ENCODE measurements around the gene TRAPPC12.
"Not testable (repeated sequence)": the region's sequence is repeated elsewhere in the genome, so short reads cannot be mapped to it uniquely, and the experiment has no call there.

The TRAPPC12 gene

GRCh38 chr2:3379647-3380534 lies at the start of gene TRAPPC12:
TRAPPC12 (plus strand) TSS chr2:3379694; CDS start chr2:3387624, 7,930 bp downstream.
- DNase-seq (ENCODE audit: low spot score), result peak; percentile 91

GRCh38 chr2:3332133-3332532 lies 47.4 kb upstream of the TRAPPC12 start:
- DNase-seq (ENCODE audit: low spot score), result no peak

- DNase-seq (ENCODE audit: low spot score), result no peak
Measured at GRCh38 chr2:3334392-3335345, 44.8 kb upstream of the TRAPPC12 start.

- no peak for DNase-seq (ENCODE audit: low spot score)
Measured at GRCh38 chr2:3336844-3337243, 42.6 kb upstream of the TRAPPC12 start.

- no peak for DNase-seq (ENCODE audit: low spot score)
Measured at GRCh38 chr2:3338340-3338739, 41.2 kb upstream of the TRAPPC12 start.

- no peak for DNase-seq (ENCODE audit: low spot score)
Measured at GRCh38 chr2:3340144-3340543, 39.4 kb upstream of the TRAPPC12 start.

GRCh38 chr2:3341336-3341735 lies 38.2 kb upstream of the TRAPPC12 start:
- DNase-seq (ENCODE audit: low spot score), result no peak

- no peak for DNase-seq (ENCODE audit: low spot score)
Measured at GRCh38 chr2:3342324-3342723, 37.2 kb upstream of the TRAPPC12 start.

GRCh38 chr2:3343012-3343411 lies 36.5 kb upstream of the TRAPPC12 start:
- DNase-seq (ENCODE audit: low spot score), result no peak

GRCh38 chr2:3344897-3345296 lies 34.6 kb upstream of the TRAPPC12 start:
- DNase-seq (ENCODE audit: low spot score), result no peak

GRCh38 chr2:3345621-3346020 lies 33.9 kb upstream of the TRAPPC12 start:
- DNase-seq (ENCODE audit: low spot score), result no peak

- no peak for DNase-seq (ENCODE audit: low spot score)
Measured at GRCh38 chr2:3348767-3349166, 30.7 kb upstream of the TRAPPC12 start.

GRCh38 chr2:3349211-3349693 lies 30.2 kb upstream of the TRAPPC12 start:
- DNase-seq (ENCODE audit: low spot score), result no peak

- DNase-seq (ENCODE audit: low spot score), result no peak
Measured at GRCh38 chr2:3354986-3355385, 24.5 kb upstream of the TRAPPC12 start.

GRCh38 chr2:3355951-3356569 lies 23.4 kb upstream of the TRAPPC12 start:
- DNase-seq (ENCODE audit: low spot score), result no peak

- DNase-seq (ENCODE audit: low spot score), result no peak
Measured at GRCh38 chr2:3356799-3357198, 22.7 kb upstream of the TRAPPC12 start.

GRCh38 chr2:3357446-3357845 lies 22.0 kb upstream of the TRAPPC12 start:
- DNase-seq (ENCODE audit: low spot score), result not testable (repeated sequence)

GRCh38 chr2:3357926-3358325 lies 21.6 kb upstream of the TRAPPC12 start:
- DNase-seq (ENCODE audit: low spot score), result no peak

GRCh38 chr2:3361518-3362389 lies 17.7 kb upstream of the TRAPPC12 start:
- no peak for DNase-seq (ENCODE audit: low spot score)

- no peak for DNase-seq (ENCODE audit: low spot score)
Measured at GRCh38 chr2:3365219-3365618, 14.3 kb upstream of the TRAPPC12 start.

- no peak for DNase-seq (ENCODE audit: low spot score)
Measured at GRCh38 chr2:3368261-3368722, 11.2 kb upstream of the TRAPPC12 start.

Data from AG08395 (cell line).